Left ventricle myocardium superior (tissue), 1 donor: Measurements from ENCODE around the gene BRD3OS. TPM values are rescaled to one million over a fixed set of nuclear protein-coding genes. Genes with fewer than 3 reads are reported as not detected.
"Not testable (repeated sequence)": the region's sequence is repeated elsewhere in the genome, so short reads cannot be mapped to it uniquely, and the experiment has no call there.

Source experiments
- ATAC-seq: fragments of 200-7000 bp; cut with Tn5 transposase; one replicate; pipeline ENCODE4 v1.9.1; 2020; ENCODE audit warnings: mild to moderate bottlenecking, moderate library complexity
- DNase-seq: peaks from one replicate; pipeline ENCODE4 v3.0.0-alpha.2; 2020
- intact Hi-C: fragments of 100-400 bp; cut with micrococcal nuclease; formaldehyde crosslinking; loops from one replicate; pipeline ENCODE4 v1.11.0; 2022
- total RNA-seq: library from RNA; stranded (reverse); fragmentation: NEBNext Ultra II Directional; extraction: Animal tissue kit (Norgen Biotek cat#: 25700); gene quantifications from one replicate; pipeline ENCODE4 v1.2.1, GENCODE V29; 2021
- donor health status: DM: no; HTN: yes; CAD: no; lungs with severe emphysema.

The BRD3OS gene
- total RNA-seq, 1 donor from 2014 or later = 4.7 TPM

- peak; percentile 24 for DNase-seq
- no peak for ATAC-seq
- intact Hi-C loops = no loop called here
Observed at GRCh38 chr9:133987446-133987788, 37.9 kb upstream of the BRD3OS start.

- peak; percentile 4 for DNase-seq
- ATAC-seq = no peak
- intact Hi-C loops = no loop called here
Observed at GRCh38 chr9:133987946-133988665, 37.2 kb upstream of the BRD3OS start.

- DNase-seq, ATAC-seq, intact Hi-C loops: not testable (repeated sequence)
Observed at GRCh38 chr9:133988771-133989170, 36.5 kb upstream of the BRD3OS start.

GRCh38 chr9:133989625-133990365 lies 35.5 kb upstream of the BRD3OS start:
- ATAC-seq (no peak), DNase-seq (no peak)
- intact Hi-C loops = no loop called here

- intact Hi-C loops = no loop called here
- ATAC-seq (no peak), DNase-seq (peak; percentile 56)
Observed at GRCh38 chr9:133990366-133991213, 34.7 kb upstream of the BRD3OS start.

GRCh38 chr9:133991214-133991921 lies 33.9 kb upstream of the BRD3OS start:
- peak; percentile 56 for DNase-seq
- no peak for ATAC-seq
- intact Hi-C loops = no loop called here

GRCh38 chr9:133991964-133992779 lies 33.1 kb upstream of the BRD3OS start, which contains the start of gene VAV2:
VAV2 (minus strand) TSS chr9:133992324; CDS start chr9:133992278, 46 bp downstream.
- intact Hi-C loops = no loop called here
- ATAC-seq (peak; percentile 38), DNase-seq (peak; percentile 84)

- ATAC-seq = peak; percentile 87
- intact Hi-C loops = no loop called here
- peak; percentile 90 for DNase-seq
Observed at GRCh38 chr9:133992780-133993634, 32.3 kb upstream of the BRD3OS start.

GRCh38 chr9:133993635-133994253 lies 31.5 kb upstream of the BRD3OS start:
- intact Hi-C loops = loop anchor here (2.0 kb wide), 1 partner anchor 201 kb away; no protein-coding TSS in a partner anchor

GRCh38 chr9:133994353-133995011 lies 30.8 kb upstream of the BRD3OS start:
- intact Hi-C loops = loop anchor here (2.0 kb wide), 1 partner anchor 202 kb away; no protein-coding TSS in a partner anchor
- peak; percentile 69 for ATAC-seq
- DNase-seq = peak; percentile 90

More at GRCh38 chr9:133993635-133994253, 31.5 kb upstream of the BRD3OS start:
- ATAC-seq (no peak), DNase-seq (no peak)

GRCh38 chr9:133995012-133995896 lies 30.0 kb upstream of the BRD3OS start:
- intact Hi-C loops = loop anchor here (2.0 kb wide), 1 partner anchor 202 kb away; no protein-coding TSS in a partner anchor

GRCh38 chr9:133996531-133997520 lies 28.5 kb upstream of the BRD3OS start:
- ATAC-seq = no peak
- intact Hi-C loops = no loop called here

More at GRCh38 chr9:133995012-133995896, 30.0 kb upstream of the BRD3OS start:
- no peak for ATAC-seq
- no peak for DNase-seq

GRCh38 chr9:133997584-133997983 lies 27.7 kb upstream of the BRD3OS start:
- intact Hi-C loops = no loop called here
- ATAC-seq (no peak), DNase-seq (no peak)

More at GRCh38 chr9:133996531-133997520, 28.5 kb upstream of the BRD3OS start:
- no peak for DNase-seq
